HG03432 (cell line): ENCODE data around the gene TRAFD1.

Source experiments
- ATAC-seq: cut with Tn5 transposase; IDR thresholded peaks from one replicate; pipeline ENCODE4 v1.9.1; 2021; ENCODE audit warnings: mild to moderate bottlenecking, moderate library complexity; ENCODE audit not compliant: unreplicated experiment

The TRAFD1 gene

DNA sequence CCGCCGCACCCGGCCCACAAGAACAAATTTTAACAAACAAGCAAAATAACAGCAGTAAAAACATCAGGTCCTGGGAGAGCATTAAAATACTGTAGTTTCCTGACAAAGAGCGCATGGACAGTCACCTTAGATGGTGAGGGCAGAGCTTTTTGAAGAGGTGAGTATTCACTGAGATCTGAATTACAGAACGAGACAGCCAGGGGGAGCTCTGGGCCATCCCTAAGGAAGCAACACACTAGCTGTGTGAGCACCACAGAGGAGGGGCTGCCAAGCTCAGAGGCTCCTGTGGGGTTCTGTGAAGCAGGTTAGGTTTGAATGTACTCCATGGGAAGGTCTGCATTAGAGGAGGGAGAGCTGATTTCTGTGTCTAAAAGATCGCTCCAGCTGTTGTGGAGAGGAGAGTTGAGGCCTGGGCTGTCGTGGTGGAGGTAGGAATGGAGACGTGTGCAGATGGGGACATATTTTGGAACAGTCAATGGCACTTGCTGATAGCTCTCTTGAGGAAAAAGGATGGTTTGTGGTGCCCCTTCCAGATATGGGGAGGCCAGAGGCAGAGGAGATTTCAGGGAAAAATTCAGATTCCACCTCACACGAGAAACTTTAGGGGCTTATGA lies 72.9 kb downstream of the TRAFD1 start:
- no peak for ATAC-seq

DNA sequence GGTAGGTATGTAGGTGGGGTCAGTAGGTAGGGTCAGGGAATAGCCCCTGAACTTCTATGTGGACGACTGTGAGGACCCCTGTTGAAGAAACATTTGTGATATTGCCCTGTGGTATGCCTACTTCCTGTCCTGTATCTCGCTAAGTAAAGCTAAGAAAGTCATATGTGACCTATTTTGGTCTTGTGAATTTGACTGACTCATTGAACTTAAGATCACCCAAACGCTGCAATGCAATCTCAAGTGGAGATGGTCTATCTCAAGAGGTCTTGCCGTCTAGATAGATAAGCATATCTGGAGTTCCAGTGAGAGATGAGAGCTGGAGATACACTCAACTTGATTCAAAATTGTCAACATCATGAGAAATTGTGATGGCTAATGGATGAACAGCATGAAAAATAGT lies 73.8 kb downstream of the TRAFD1 start:
- no peak for ATAC-seq
